ENCODE measurements around the gene GPR55.
A peak's percentile ranks its signal among the peaks of the same experiment; 100 is the strongest.

GPR55 gene

DNA sequence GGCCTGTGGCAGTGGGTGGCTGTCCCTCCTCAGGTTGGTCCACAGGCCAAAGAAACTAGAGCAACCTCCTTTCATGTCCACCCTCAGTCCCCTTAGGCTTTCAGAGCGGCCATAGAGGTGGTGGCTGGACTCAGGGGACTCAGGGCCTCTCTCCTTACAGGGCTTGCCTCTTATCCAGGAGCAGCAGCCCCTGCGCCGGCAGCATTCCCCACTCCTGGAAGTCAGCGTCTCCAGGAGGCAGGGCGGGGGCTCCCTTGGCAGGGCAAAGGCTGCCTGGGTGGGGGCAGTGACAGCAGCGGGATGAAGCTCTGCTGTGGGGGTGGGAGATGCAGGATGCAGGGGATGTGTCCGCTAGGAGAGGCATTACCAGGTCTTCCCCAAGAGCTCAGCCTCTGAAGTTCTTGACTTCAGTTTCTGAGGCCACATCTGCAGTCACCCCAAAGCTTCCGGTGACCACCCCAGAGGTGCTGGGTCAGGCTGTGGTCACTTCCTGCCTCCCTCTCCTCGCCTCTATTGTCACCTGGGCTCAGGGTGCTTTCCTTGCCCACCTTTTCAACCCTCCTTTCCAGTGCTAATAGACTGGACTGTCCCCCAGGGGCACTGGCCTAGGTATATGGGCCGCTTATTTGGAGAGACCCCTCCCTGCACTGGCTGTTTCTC, 8.6 kb upstream of the GPR55 start:
- TF ChIP-seq, protein P1, sequence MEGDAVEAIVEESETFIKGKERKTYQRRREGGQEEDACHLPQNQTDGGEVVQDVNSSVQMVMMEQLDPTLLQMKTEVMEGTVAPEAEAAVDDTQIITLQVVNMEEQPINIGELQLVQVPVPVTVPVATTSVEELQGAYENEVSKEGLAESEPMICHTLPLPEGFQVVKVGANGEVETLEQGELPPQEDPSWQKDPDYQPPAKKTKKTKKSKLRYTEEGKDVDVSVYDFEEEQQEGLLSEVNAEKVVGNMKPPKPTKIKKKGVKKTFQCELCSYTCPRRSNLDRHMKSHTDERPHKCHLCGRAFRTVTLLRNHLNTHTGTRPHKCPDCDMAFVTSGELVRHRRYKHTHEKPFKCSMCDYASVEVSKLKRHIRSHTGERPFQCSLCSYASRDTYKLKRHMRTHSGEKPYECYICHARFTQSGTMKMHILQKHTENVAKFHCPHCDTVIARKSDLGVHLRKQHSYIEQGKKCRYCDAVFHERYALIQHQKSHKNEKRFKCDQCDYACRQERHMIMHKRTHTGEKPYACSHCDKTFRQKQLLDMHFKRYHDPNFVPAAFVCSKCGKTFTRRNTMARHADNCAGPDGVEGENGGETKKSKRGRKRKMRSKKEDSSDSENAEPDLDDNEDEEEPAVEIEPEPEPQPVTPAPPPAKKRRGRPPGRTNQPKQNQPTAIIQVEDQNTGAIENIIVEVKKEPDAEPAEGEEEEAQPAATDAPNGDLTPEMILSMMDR (IDR thresholded peaks at IDR 0.05; ENCODE audit: unreplicated experiment in 3 of 3) = no peak
- peaks cover 6% of the 10 kb centered on the region for H3K4me1 Mint-ChIP-seq
- H3K27ac Mint-ChIP-seq = no peak overlapping the region
- peaks cover 9% of the 10 kb centered on the region for H3K27me3 Mint-ChIP-seq (ENCODE audit: low read depth)
- H3K9me3 Mint-ChIP-seq = peaks cover 9% of the 10 kb centered on the region
- H3K36me3 Mint-ChIP-seq (ENCODE audit: low read depth) = no peaks in the 10 kb centered on the region
- no peak overlapping the region for H3K4me3 Mint-ChIP-seq

DNA sequence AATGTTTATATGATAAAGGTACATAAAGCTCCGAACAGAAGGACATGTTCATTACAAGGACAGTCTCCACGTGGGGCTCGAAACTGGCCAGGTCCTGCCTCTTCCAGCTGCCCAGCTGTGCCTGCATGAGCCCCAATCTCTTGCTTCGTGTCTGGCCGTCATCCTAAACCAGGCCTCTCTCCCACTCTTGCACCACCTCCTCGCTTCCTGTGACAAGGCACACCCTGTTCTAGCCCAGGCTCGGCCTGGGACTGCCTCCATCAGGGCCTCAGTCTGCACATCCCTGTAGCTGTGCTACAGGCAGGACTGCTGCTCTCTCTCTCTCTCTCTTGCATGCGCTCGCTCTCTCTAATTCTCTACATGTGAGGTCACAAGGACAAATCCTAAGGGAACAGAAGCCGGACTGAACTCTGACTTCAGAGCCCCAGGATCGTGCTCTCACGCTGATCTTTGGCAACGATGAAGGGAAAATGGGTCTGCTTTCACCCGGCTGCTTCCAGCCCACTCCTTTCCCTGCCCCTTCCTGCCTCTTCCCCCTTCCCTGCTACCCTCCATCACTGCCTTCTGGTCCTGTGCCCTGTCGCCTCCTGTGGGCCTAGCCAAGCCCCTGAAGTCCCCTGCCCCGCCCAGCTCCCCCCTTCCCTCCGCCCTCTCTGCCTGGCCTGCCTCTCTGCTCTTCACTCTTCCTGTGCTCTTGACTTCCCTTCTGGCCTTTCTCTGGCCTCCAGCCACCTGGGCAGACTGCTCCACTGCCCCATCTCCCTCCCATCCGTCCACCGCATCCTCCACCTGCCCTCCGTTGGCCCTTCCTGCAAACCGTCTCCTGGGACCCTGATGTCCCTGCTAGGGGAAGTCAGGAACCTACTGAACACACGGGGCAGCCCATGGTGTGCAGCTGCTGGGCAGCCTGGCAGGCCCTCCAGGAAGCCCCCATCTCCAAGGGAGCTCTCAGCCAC, 7.8 kb upstream of the GPR55 start:
- TF ChIP-seq, protein P1 (IDR thresholded peaks at IDR 0.05; ENCODE audit: unreplicated experiment in 3 of 3) = no peak
- H3K27me3 Mint-ChIP-seq (ENCODE audit: low read depth) = peaks cover 7% of the 10 kb centered on the region
- no peaks in the 10 kb centered on the region for H3K36me3 Mint-ChIP-seq (ENCODE audit: low read depth)
- H3K4me3 Mint-ChIP-seq = no peak overlapping the region
- peak overlapping the region; percentile 7 to 60 (median 12) for H3K27ac Mint-ChIP-seq
- H3K4me1 Mint-ChIP-seq = peaks cover 6% of the 10 kb centered on the region
- peaks cover 9% of the 10 kb centered on the region for H3K9me3 Mint-ChIP-seq

DNA sequence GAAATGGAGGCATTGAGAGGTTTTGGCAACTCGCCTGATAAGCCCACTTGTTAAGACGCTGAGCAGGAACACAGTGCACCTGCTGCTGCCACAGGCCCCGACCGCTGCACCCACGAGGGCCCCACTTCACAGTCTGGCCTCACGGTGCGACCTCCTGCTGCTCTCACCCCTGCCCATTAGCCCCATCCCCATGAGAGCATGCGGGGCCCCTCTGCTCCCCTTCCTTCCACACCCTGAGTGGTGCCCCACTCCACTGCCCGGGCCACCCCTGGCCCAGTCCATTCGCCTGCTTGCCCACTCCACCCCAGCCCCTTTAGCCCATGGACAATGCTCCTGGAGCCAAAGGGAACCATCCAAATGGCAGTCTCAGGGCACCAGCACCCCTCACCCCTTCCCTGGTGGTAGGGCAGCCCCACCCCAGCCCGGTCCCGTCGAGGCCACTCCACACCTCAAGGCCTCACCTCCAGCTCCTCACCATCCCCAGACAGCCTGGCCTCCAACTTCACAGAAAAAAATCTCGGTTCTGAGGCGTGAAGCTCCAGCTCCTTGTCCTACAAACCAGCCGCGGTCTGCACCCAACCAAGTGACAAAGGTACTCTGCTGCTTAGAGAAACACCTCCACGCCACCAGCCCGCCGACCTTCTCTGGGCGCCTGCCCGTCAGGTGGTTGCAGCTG, 6.7 kb upstream of the GPR55 start:
- Mint-ChIP-seq H3K27me3 (ENCODE audit: low read depth) (peaks cover 11% of the 10 kb centered on the region), H3K4me3 (no peak overlapping the region), H3K9me3 (peaks cover 6% of the 10 kb centered on the region), H3K36me3 (ENCODE audit: low read depth) (no peaks in the 10 kb centered on the region), H3K4me1 (peaks cover 6% of the 10 kb centered on the region), H3K27ac (peak overlapping the region in 1 of 3 experiments; percentile 12)
- TF ChIP-seq, protein P1 (IDR thresholded peaks at IDR 0.05; ENCODE audit: unreplicated experiment in 3 of 3) = no peak

DNA sequence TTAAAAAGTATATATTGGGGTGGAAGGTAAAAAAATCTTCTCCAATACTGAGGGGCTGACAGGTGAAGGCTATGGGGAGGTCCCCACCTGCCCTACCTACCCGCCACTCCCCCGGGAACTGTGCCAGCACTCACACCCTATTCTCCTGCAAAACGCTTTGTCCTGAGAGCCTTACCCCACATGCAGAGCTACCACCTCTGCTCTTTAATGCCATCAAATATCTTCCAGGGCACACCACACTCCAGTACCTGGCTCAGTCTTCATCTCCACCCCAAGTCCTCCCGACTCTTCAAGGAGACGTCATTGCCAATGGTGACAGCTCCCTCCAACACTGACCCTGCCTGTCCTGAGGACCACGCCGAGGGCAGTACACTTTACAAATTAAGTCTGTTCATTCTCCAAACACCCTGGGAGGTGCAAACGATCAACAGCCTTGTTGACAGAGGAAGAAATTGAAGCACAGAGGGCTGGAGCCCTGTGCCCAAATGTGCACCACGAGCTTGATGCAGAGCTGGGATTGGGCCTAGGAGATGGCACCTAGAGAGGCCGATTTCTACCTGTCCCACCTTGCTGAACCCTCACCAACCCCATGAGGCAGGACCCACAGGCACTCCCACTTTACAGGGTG, 6.0 kb upstream of the GPR55 start:
- Mint-ChIP-seq H3K27ac (peak overlapping the region in 1 of 3 experiments; percentile 4), H3K4me3 (no peak overlapping the region), H3K9me3 (peaks cover 6% of the 10 kb centered on the region), H3K4me1 (peaks cover 6% of the 10 kb centered on the region), H3K36me3 (ENCODE audit: low read depth) (no peaks in the 10 kb centered on the region), H3K27me3 (ENCODE audit: low read depth) (peaks cover 11% of the 10 kb centered on the region)
- TF ChIP-seq, protein P1 (IDR thresholded peaks at IDR 0.05; ENCODE audit: unreplicated experiment in 3 of 3) = no peak

DNA sequence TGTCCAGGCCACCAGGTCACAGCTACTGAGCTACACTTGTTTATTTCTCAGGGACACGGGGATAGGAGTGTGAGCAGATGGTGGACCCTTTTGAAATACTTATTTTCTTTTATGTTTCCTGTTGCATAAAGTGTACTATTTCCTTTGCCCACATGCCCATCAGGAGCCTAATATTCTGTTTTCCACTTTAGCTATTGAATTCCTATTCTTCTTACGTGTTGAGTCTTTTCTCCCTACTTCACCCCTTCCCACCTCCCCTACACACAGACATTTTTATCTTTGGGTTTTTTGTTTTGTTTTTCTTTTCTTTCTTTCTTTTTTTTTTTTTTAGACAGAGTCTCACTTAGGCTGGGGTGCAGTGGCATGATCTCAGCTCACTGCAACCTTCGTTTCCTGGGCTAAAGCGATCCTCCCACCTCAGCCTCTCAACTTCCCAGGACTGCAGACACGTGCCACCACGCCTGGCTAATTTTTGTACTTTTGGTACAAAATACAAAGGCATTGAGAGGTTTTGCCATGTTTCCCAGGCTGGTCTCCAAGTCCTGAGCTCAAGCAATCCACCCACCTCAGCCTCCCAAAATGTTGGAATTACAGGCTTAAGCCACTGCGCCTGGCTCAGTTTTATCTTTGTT, 5.2 kb upstream of the GPR55 start:
- Mint-ChIP-seq H3K4me3 (no peak overlapping the region), H3K4me1 (peaks cover 6% of the 10 kb centered on the region), H3K36me3 (ENCODE audit: low read depth) (no peaks in the 10 kb centered on the region), H3K27ac (peak overlapping the region in 1 of 3 experiments; percentile 37), H3K27me3 (ENCODE audit: low read depth) (peaks cover 11% of the 10 kb centered on the region), H3K9me3 (peaks cover under 1% of the 10 kb centered on the region)
- TF ChIP-seq, protein P1 (IDR thresholded peaks at IDR 0.05; ENCODE audit: unreplicated experiment in 3 of 3) = no peak

All from nephron (organoid).